Middle frontal gyrus (tissue), 1 donor: ENCODE results near the gene DLG2.

Experiments used
- DNase-seq: peaks from one replicate; pipeline ENCODE4 v3.0.0-alpha.2; 2015; ENCODE audit warnings: low spot score; ENCODE audit errors: extremely low spot score

The DLG2 gene

GRCh38 chr11:83663446-83663845 lies 1963.7 kb downstream of the DLG2 start:
- DNase-seq: no peak

DNA sequence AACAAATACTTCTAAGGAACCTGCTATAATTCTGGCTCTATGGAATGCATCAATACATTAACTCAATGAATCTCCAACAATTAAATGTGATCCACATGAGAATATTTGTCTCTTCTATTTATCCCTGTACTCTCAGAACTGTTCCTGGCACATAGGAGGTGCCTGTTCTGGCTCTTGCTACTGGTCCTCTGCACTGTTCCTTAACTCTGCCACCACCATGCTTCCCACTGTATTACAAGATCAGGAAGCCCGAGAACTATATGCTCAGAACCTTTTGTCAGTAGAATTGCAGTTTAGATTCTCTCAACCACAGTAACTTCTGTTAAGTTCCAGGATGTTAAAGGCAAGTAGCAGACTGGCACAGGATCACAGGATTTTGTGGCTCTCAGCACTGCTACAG lies 1964.7 kb downstream of the DLG2 start:
- no peak for DNase-seq

- no peak for DNase-seq
Measured at GRCh38 chr11:83661491-83662350, 1965.4 kb downstream of the DLG2 start.

DNA sequence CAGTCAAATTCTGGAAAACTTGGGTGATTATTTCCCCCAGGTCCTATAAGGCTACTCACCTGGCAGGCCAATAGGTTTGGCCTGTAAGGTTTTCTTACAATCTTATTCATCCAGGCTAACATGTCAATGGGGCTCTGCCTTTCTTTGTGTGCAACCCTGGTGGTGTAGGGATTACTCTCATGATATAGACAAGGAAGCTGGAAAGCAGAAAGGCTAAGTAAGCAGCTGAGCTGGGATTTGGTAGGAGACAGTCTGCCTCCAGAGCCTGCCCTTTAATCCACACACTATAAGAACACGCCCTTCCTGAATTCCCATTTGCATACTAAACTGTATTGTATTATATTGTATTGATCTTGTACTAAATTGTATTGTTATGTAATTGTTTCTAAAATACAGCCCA lies 1967.7 kb downstream of the DLG2 start:
- no peak for DNase-seq

DNA sequence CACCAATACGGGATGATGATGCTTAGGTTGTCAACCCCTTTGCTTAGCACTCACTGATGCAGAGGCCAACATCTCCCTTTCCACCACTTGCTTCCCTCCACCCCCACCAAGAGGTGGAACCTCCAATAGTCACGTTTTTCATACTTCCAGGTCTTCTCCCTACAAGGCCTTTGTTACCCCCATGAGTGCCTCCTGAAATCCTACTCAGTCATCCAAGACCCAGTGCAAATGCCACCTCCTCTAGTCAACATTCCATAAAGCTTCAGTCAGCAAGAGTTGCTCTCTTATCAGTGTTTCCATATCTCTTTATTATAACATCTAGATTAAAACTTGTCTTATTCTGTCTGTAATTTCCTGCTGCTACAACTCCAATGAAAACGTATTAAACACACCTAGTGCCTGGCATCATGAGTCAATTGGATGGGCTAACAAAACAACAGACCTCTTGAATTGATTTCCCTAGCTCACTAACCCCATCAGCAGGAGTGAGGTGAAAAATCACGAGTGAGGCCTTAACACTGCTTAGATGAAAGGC lies 1970.3 kb downstream of the DLG2 start:
- no peak for DNase-seq

DNA sequence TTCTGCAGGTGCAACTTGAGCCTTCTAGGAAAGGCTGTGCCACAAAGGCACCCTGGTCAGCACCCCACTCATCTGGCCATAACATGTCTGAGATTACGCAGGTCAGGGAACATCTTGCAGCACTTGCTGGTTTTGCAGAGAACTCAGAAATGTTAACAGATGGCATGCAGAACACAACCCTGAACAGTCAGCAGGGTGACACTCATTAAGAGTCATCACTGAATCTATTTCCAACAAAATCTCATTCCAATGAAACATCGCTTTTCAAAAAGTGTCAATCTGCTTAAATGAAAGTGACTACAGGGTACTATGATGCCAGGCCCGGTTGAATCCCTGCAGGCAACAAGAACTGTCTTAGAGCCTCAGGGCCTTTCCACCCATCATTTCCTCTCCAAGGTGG lies 1971.2 kb downstream of the DLG2 start:
- DNase-seq: no peak

- DNase-seq: no peak
Measured at GRCh38 chr11:83649528-83649855, 1977.7 kb downstream of the DLG2 start.

DNA sequence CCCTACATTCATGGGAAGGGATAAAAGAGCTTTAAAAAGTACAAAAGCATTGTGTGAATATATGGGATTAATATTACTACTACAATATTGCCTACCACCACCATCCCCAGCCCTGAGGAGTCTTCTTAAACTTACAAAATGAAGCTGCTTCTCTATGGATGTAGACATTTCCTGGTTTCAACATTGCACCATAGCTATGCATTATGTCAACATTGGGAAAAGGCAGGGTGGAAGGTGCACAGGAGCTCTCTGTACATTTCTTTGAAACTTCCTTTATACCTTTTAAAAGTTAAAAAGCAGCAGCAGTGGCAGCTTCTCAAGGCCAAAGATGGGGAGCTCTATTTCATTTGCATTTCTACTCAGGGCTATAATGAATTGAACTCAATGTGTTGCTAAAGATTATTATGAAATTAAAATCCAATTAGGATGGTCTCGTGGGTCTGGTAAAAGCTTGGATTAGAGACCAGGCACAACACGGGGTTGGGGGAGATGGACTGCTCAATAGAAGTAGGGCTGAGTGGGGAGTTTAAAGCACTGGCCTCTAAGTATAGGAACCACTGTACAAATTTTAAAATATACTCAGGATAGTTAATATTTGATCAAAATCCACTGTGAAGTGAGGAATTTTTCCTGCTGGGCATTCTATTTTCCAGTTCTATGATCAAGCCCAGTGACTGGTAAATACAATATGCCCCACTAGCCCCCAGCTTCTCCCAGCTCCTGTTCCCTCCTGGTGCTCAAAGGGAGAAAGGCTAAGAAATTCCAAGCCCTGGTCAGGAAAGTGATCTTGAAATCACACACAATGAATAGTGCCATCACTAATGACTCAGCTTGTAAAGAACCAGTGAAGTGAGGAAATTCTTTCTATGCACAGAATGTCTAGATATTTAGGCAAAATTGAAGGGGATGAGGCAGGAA lies 1978.3 kb downstream of the DLG2 start:
- DNase-seq: no peak

GRCh38 chr11:83645561-83645960 lies 1981.6 kb downstream of the DLG2 start:
- no peak for DNase-seq

GRCh38 chr11:83643115-83643514 lies 1984.0 kb downstream of the DLG2 start:
- no peak for DNase-seq

GRCh38 chr11:83642500-83642899 lies 1984.6 kb downstream of the DLG2 start:
- no peak for DNase-seq

DNA sequence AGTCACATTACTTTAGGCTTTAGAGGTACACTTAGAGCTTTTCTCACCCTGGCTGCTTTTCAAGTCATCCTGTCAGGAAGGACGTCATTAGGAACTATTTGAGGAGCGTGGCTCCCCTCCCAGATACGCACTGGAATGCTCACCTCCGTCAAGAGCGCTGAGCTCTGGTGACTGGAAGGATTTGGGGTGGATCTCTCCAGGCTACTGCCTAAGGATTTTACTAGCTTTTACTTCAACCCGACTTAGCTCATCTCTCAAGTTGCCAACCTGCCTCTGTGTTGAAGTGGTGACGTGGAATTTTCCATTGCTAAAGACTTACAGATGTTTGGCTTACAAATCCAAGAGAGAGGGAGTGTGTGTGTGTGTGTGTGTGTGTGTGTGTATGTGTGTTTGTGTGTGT lies 1985.6 kb downstream of the DLG2 start:
- no peak for DNase-seq

GRCh38 chr11:83639995-83640758 lies 1987.0 kb downstream of the DLG2 start:
- DNase-seq: no peak

DNA sequence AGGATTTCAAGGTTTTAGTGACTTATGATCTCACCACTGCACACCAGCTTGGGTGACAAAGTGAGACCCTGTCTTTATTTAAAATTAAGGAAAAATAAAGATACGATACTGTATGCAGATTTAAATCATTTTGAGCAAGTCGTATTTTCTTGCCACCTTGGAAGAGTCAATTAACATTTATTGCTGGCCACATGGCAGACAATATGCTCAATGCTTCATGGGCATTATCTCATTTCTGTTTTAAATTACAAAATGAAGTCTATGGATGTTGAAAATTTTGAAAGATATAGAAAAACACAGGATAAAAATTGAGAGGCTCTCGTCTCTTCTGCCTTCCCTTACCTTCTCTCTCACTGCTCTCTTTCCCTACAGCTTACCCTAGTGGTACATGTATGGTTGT lies 1992.0 kb downstream of the DLG2 start:
- DNase-seq: no peak

GRCh38 chr11:83630211-83630610 lies 1996.9 kb downstream of the DLG2 start:
- DNase-seq: no peak

GRCh38 chr11:83629775-83630174 lies 1997.4 kb downstream of the DLG2 start:
- no peak for DNase-seq

DNA sequence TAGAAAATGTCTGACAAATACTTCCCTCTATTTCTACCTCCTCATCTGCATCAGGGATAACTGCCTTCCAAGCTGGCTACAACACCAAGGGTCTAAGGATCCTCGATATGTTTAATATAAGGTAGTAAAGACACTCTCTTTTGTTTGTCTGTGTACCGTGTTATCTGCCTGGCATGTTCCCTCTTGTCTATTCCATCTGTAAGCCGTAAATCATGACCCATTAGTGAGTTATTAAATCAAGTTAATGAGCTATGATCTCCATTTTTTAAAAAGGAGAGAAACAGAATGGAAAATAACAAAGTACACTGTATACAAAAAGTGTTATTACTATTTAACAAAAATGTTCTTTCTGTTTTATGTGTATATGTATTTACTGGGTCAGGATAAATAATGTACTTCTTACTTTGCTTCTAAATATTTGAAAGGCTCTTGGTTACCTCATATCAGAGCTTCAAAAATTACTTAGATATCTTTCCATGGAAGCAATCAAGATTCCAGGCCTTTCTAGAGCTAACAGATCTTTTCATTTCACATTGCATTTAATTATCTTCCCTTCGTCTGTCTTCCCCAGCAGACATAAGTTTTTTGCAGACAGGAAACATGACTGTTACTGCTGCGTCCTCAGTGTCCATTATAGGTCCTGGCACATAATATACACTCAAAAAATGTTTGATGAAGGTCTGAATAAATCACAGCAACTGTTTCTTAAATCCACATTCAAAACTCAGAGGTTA lies 1998.4 kb downstream of the DLG2 start:
- no peak for DNase-seq

DNA sequence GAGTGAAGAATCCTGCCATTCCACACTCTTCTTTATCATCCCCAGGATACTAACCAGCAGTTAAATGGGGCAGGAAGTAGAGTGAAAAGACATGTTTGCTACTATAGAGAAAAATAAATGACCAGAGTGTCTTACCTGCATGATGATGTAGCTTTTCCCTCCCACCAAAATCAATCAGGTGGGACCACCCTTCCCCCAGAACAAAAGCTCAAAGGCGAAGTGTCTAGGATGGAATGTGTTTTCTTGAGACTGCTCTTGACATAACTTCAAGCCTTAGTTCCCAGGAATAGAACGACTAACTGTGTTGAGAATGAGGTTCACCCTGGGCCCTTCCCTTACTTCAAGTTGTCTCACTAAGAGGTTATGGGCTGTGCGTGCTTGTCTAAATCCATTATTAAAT lies 2001.8 kb downstream of the DLG2 start:
- no peak for DNase-seq

- DNase-seq: no peak
Measured at GRCh38 chr11:83617671-83618070, 2009.5 kb downstream of the DLG2 start.

DNA sequence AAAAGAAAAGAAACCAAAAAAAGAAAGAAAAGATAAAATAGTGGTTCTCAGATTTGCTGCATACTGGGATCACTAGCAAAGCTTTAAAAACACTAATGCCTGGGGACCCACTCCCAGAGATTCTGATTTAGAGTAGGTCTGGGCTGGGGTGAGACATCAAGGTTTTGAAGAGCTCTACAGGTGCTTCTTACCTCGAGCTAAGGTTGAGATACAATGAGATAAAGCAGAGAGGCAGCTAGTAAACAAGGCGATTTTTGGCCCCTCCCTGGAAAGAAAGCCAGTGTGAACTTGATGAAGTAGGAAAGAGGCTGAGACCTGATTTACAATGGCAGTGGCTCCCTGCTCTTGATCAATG lies 2013.4 kb downstream of the DLG2 start:
- no peak for DNase-seq
